ENCODE data around the gene KLF11.

The KLF11 gene

DNA sequence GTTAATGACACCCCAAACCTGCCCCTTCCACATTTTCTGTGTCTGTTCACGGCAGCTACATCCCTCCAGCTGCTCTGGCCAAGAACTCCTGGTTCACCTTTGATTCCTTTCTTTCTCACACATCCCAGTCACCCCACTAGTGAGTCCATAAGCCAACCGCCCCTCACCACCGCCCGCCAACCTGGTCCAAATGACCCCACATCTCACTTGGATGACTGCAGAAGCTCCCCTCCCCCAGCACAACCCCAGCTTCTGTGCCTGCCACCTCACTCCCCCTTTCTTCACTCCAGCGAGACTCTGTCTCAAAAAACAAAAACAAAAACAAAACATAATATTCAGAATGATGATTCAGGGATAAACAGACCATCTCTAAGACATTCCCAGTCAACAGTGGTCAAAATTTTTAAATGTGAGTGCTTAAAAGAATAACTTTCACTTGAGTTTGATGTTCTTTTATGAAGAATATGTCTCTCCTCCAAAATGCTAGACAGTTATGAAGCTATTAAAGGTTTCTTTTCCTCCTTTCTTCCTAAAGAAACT lies 33.7 kb downstream of the KLF11 start:
- TF ChIP-seq, protein P1, sequence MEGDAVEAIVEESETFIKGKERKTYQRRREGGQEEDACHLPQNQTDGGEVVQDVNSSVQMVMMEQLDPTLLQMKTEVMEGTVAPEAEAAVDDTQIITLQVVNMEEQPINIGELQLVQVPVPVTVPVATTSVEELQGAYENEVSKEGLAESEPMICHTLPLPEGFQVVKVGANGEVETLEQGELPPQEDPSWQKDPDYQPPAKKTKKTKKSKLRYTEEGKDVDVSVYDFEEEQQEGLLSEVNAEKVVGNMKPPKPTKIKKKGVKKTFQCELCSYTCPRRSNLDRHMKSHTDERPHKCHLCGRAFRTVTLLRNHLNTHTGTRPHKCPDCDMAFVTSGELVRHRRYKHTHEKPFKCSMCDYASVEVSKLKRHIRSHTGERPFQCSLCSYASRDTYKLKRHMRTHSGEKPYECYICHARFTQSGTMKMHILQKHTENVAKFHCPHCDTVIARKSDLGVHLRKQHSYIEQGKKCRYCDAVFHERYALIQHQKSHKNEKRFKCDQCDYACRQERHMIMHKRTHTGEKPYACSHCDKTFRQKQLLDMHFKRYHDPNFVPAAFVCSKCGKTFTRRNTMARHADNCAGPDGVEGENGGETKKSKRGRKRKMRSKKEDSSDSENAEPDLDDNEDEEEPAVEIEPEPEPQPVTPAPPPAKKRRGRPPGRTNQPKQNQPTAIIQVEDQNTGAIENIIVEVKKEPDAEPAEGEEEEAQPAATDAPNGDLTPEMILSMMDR (conservative IDR thresholded peaks at IDR 0.05; ENCODE audit: low read length): no peak
- TF ChIP-seq EZH2phosphoT487 (IDR thresholded peaks at IDR 0.05; ENCODE audit: borderline replicate concordance): no peak
- Histone ChIP-seq H3K36me3 (ENCODE audit: insufficient read depth, low read length) (no peaks in the 10 kb centered on the region), H3K9me3 (ENCODE audit: insufficient read depth, low read depth, low read length) (no peaks in the 10 kb centered on the region), H3K4me2 (ENCODE audit: low read depth, low read length, poor library complexity, severe bottlenecking) (no peak overlapping the region), H3K27me3 (ENCODE audit: insufficient read depth, low read length, poor library complexity, severe bottlenecking) (no peaks in the 10 kb centered on the region), H3F3A (ENCODE audit: low read depth) (peaks cover 3% of the 10 kb centered on the region; the same call in 1 of the 2 replicates), H3K9me2 (replicated peaks; ENCODE audit: low read depth, low read length) (no peaks in the 10 kb centered on the region), H4K20me1 (ENCODE audit: insufficient read depth, low read length, poor library complexity, severe bottlenecking) (no peaks in the 10 kb centered on the region), H2AFZ (ENCODE audit: low read length) (no peak overlapping the region), H3K79me2 (ENCODE audit: insufficient read depth, low read length) (no peaks in the 10 kb centered on the region), H3K4me3 (ENCODE audit: low read length, poor library complexity, severe bottlenecking) (no peak overlapping the region), H3K9ac (ENCODE audit: low read depth, low read length, poor library complexity, severe bottlenecking) (no peak overlapping the region), H3K4me1 (ENCODE audit: insufficient read depth, low read length, poor library complexity, severe bottlenecking) (peaks cover 15% of the 10 kb centered on the region)

DNA sequence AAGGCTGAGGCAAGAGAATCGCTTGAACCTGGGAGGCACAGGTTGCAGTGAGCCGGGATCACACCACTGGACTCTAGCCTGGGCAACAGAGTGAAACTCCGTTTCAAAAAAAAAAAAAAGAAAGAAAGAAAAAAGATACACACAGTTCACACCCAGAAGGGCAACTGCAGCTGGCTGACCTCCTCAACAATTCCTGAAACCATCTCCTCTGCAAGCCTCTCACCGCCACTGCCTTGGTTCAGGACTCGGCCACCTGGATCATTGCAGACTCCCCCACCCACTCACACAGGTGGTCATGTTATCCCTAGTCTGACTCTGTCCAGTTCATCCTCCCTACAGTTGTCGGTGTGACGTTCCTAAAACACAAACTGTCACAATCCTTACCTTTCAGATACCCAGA lies 34.7 kb downstream of the KLF11 start:
- H2AFZ ChIP-seq (ENCODE audit: low read length): no peak overlapping the region
- H4K20me1 ChIP-seq (ENCODE audit: insufficient read depth, low read length, poor library complexity, severe bottlenecking): no peaks in the 10 kb centered on the region
- peaks cover 15% of the 10 kb centered on the region for H3K4me1 ChIP-seq (ENCODE audit: insufficient read depth, low read length, poor library complexity, severe bottlenecking)
- no peaks in the 10 kb centered on the region for H3K9me3 ChIP-seq (ENCODE audit: insufficient read depth, low read depth, low read length)
- H3K9ac ChIP-seq (ENCODE audit: low read depth, low read length, poor library complexity, severe bottlenecking): no peak overlapping the region
- no peaks in the 10 kb centered on the region for H3K27me3 ChIP-seq (ENCODE audit: insufficient read depth, low read length, poor library complexity, severe bottlenecking)
- H3K4me2 ChIP-seq (ENCODE audit: low read depth, low read length, poor library complexity, severe bottlenecking): no peak overlapping the region
- H3K36me3 ChIP-seq (ENCODE audit: insufficient read depth, low read length): no peaks in the 10 kb centered on the region
- no peak for TF ChIP-seq EZH2phosphoT487 (IDR thresholded peaks at IDR 0.05; ENCODE audit: borderline replicate concordance)
- TF ChIP-seq, protein P1 (conservative IDR thresholded peaks at IDR 0.05; ENCODE audit: low read length): no peak
- H3K4me3 ChIP-seq (ENCODE audit: low read length, poor library complexity, severe bottlenecking): no peak overlapping the region
- H3F3A ChIP-seq (ENCODE audit: low read depth): peaks cover 3% of the 10 kb centered on the region; the same call in 1 of the 2 replicates
- H3K9me2 ChIP-seq (replicated peaks; ENCODE audit: low read depth, low read length): no peaks in the 10 kb centered on the region
- H3K79me2 ChIP-seq (ENCODE audit: insufficient read depth, low read length): no peaks in the 10 kb centered on the region

DNA sequence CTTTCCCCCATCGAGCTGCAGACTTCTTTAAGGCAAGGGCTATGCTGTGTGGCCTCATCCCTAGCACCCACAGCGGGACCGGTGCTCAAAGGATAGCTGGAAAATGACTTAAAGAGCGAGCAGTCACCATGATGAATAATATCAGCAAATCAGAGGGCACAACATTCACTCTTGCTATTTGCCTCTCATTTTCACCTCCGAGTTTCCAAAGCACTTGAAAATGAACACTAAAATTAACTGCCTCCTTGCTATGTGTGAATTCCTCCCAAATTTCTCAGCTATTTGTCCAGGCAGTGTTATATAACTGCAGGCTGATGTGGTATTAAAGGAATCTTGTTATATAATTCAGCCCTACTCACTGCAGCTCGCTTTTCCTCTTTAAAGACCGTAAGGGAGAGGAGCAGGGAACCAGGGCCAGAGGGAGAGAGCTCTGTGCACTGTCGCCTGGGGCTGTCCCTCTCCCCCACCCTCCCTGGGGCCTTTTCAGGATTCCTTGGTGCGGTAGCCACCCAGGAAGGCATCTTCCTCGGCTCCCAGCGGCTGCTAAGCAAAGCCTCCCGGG lies 35.4 kb downstream of the KLF11 start:
- H4K20me1 ChIP-seq (ENCODE audit: insufficient read depth, low read length, poor library complexity, severe bottlenecking): no peaks in the 10 kb centered on the region
- H2AFZ ChIP-seq (ENCODE audit: low read length): no peak overlapping the region
- H3K9me2 ChIP-seq (replicated peaks; ENCODE audit: low read depth, low read length): no peaks in the 10 kb centered on the region
- TF ChIP-seq EZH2phosphoT487 (IDR thresholded peaks at IDR 0.05; ENCODE audit: borderline replicate concordance): no peak
- TF ChIP-seq, protein P1 (conservative IDR thresholded peaks at IDR 0.05; ENCODE audit: low read length): no peak
- no peak overlapping the region for H3K9ac ChIP-seq (ENCODE audit: low read depth, low read length, poor library complexity, severe bottlenecking)
- peaks cover 3% of the 10 kb centered on the region; the same call in 1 of the 2 replicates for H3F3A ChIP-seq (ENCODE audit: low read depth)
- no peaks in the 10 kb centered on the region for H3K27me3 ChIP-seq (ENCODE audit: insufficient read depth, low read length, poor library complexity, severe bottlenecking)
- no peaks in the 10 kb centered on the region for H3K9me3 ChIP-seq (ENCODE audit: insufficient read depth, low read depth, low read length)
- H3K4me3 ChIP-seq (ENCODE audit: low read length, poor library complexity, severe bottlenecking): no peak overlapping the region
- no peaks in the 10 kb centered on the region for H3K36me3 ChIP-seq (ENCODE audit: insufficient read depth, low read length)
- H3K4me1 ChIP-seq (ENCODE audit: insufficient read depth, low read length, poor library complexity, severe bottlenecking): peaks cover 15% of the 10 kb centered on the region
- no peaks in the 10 kb centered on the region for H3K79me2 ChIP-seq (ENCODE audit: insufficient read depth, low read length)
- no peak overlapping the region for H3K4me2 ChIP-seq (ENCODE audit: low read depth, low read length, poor library complexity, severe bottlenecking)

All from Loucy (cell line).